ENCODE results near the gene MRPL43.

Gene MRPL43

DNA sequence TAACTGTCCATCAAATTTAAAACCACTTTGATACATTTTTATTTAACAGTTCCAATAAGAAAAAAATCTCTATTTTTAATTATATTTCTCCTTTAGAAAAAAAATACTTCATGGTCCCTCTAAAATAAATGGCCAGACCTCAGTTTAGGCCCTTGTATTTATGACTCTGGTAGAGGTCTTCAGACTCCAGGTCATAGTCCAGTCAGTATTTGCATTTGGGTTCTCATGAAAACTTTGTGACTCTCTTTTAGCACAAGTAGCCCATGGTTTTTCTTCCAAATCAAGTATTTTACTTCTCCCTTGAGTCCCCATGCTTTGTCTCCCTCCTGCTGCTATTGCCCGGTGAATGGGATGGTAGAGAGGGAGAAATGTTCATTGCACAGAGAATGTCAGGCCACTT is 23.5 kb downstream of the MRPL43 start:
- TF ChIP-seq FOXP2 (optimal IDR thresholded peaks at IDR 0.05; ENCODE audit: borderline replicate concordance, extremely low read depth, extremely low read length, insufficient read depth) (no peak), SIN3A (IDR thresholded peaks at IDR 0.05; ENCODE audit: borderline replicate concordance, insufficient read depth, low read length) (no peak), TAF1 (IDR thresholded peaks at IDR 0.05; ENCODE audit: borderline replicate concordance, insufficient read depth, low read length) (no peak), POLR2AphosphoS5 (IDR thresholded peaks at IDR 0.05; ENCODE audit: low read depth, low read length) (no peak)
- TF ChIP-seq, protein P1, sequence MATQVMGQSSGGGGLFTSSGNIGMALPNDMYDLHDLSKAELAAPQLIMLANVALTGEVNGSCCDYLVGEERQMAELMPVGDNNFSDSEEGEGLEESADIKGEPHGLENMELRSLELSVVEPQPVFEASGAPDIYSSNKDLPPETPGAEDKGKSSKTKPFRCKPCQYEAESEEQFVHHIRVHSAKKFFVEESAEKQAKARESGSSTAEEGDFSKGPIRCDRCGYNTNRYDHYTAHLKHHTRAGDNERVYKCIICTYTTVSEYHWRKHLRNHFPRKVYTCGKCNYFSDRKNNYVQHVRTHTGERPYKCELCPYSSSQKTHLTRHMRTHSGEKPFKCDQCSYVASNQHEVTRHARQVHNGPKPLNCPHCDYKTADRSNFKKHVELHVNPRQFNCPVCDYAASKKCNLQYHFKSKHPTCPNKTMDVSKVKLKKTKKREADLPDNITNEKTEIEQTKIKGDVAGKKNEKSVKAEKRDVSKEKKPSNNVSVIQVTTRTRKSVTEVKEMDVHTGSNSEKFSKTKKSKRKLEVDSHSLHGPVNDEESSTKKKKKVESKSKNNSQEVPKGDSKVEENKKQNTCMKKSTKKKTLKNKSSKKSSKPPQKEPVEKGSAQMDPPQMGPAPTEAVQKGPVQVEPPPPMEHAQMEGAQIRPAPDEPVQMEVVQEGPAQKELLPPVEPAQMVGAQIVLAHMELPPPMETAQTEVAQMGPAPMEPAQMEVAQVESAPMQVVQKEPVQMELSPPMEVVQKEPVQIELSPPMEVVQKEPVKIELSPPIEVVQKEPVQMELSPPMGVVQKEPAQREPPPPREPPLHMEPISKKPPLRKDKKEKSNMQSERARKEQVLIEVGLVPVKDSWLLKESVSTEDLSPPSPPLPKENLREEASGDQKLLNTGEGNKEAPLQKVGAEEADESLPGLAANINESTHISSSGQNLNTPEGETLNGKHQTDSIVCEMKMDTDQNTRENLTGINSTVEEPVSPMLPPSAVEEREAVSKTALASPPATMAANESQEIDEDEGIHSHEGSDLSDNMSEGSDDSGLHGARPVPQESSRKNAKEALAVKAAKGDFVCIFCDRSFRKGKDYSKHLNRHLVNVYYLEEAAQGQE (IDR thresholded peaks at IDR 0.05; ENCODE audit: insufficient read depth in 1 of 2, low read depth in 2 of 2, low read length in 2 of 2): no peak

DNA sequence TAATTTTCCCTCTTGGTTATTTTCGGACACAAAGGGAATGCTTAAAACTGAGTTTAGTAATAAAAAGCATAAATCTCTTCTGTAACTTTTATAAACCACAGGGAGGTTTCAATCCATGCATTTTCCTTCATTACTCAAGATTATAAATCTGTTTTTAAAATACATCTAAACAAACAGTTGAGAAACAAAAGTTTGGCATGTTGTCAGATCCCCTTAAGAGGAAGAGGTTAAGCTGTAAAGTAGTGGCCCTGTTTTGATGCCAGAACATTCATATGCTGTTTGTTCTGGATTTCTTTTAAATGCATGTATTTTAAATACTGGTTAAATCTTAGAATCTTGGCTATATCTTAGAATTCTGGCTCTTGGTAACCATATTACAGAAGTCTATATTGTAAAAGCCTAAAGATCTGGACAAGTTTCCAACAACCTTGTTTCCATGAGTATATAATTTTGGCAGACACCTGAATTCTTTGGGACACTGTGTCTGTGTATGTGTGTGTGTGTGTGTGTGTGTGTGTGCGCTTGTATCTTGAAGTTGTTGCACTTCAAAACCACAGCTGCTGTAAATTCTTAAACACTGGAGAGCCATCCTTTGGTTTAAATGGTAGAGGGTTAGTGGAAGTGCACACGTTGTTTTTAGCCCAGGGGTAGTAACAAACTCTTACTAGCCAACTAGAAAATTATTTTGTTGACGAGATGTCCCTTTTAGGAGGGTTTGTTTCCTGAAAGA is 24.8 kb downstream of the MRPL43 start:
- TF ChIP-seq FOXP2 (optimal IDR thresholded peaks at IDR 0.05; ENCODE audit: borderline replicate concordance, extremely low read depth, extremely low read length, insufficient read depth): no peak
- no peak for TF ChIP-seq TAF1 (IDR thresholded peaks at IDR 0.05; ENCODE audit: borderline replicate concordance, insufficient read depth, low read length)
- TF ChIP-seq, protein P1 (IDR thresholded peaks at IDR 0.05; ENCODE audit: insufficient read depth in 1 of 2, low read depth in 2 of 2, low read length in 2 of 2): no peak
- no peak for TF ChIP-seq POLR2AphosphoS5 (IDR thresholded peaks at IDR 0.05; ENCODE audit: low read depth, low read length)
- no peak for TF ChIP-seq SIN3A (IDR thresholded peaks at IDR 0.05; ENCODE audit: borderline replicate concordance, insufficient read depth, low read length)

DNA sequence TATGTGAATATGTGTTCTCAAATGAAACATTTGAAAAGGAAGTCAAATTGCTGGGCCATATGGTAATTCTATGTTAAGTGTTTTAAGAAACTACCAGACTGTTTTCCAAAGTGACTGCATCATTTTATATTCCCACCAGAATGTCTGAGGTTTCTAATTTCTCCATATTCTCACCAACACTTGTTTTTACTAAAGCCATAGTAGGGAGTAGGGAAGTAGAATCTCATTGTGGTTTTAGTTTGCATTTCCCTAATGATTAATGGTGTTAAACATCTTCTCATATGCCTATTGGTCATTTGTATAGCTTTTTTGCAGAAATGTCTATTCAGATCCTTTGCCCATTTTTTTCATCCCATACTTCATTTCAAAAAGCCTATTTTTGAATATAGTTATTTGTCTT is 27.0 kb downstream of the MRPL43 start:
- TF ChIP-seq, protein P1 (IDR thresholded peaks at IDR 0.05; ENCODE audit: insufficient read depth in 1 of 2, low read depth in 2 of 2, low read length in 2 of 2): no peak
- TF ChIP-seq TAF1 (IDR thresholded peaks at IDR 0.05; ENCODE audit: borderline replicate concordance, insufficient read depth, low read length): no peak
- no peak for TF ChIP-seq FOXP2 (optimal IDR thresholded peaks at IDR 0.05; ENCODE audit: borderline replicate concordance, extremely low read depth, extremely low read length, insufficient read depth)
- no peak for TF ChIP-seq SIN3A (IDR thresholded peaks at IDR 0.05; ENCODE audit: borderline replicate concordance, insufficient read depth, low read length)
- TF ChIP-seq POLR2AphosphoS5 (IDR thresholded peaks at IDR 0.05; ENCODE audit: low read depth, low read length): no peak

DNA sequence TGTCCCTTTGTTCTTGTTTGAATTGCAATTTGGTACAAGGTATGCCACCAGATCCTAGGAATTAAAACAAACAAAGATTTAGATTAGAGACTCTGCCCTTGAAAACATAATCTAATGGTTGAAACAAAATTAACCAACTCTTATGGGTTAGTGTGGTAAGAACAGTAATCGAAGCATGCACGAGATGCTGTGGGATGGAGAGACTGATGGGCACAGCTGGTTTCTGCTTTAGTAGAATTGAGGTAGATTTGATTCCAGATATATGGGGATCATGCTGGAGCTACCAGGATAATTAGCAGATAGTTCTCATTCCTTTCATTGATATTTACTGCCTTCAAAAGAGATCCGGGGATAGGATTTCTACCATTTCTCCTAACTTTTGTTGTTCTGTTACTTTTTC is 38.4 kb downstream of the MRPL43 start:
- no peak for TF ChIP-seq TAF1 (IDR thresholded peaks at IDR 0.05; ENCODE audit: borderline replicate concordance, insufficient read depth, low read length)
- TF ChIP-seq POLR2AphosphoS5 (IDR thresholded peaks at IDR 0.05; ENCODE audit: low read depth, low read length): no peak
- TF ChIP-seq, protein P1 (IDR thresholded peaks at IDR 0.05; ENCODE audit: insufficient read depth in 1 of 2, low read depth in 2 of 2, low read length in 2 of 2): no peak
- no peak for TF ChIP-seq FOXP2 (optimal IDR thresholded peaks at IDR 0.05; ENCODE audit: borderline replicate concordance, extremely low read depth, extremely low read length, insufficient read depth)
- TF ChIP-seq SIN3A (IDR thresholded peaks at IDR 0.05; ENCODE audit: borderline replicate concordance, insufficient read depth, low read length): no peak
